MCF 10A (cell line): ENCODE data around the gene BNC2. TPM values are rescaled to one million over a fixed set of nuclear protein-coding genes. Genes with fewer than 3 reads are reported as not detected.
A peak's percentile ranks its signal among the peaks of the same experiment; 100 is the strongest.

Source experiments
- BruUV-seq: library from RNA; stranded (reverse); fragments of 400-500 nt; replicated peaks from 2 replicates; lab custom pipeline; 2021; lab: Mats Ljungman, UMichigan
- CTCF ChIA-PET: fragments of 300-600 bp; sonication (Branson Sonifier 250); formaldehyde crosslinking; extraction: SDS; loops from one replicate; lab custom pipeline; 2021; ENCODE audit warnings: antibody characterized with exemption, inconsistent platforms; lab: Yijun Ruan, JAX
- POLR2A ChIA-PET: fragments of 300-600, 350-650 bp; sonication (Branson Sonifier 250); formaldehyde crosslinking; extraction: SDS; loops from one replicate; lab custom pipeline; 2020; ENCODE audit warnings: antibody characterized with exemption, inconsistent platforms; lab: Yijun Ruan, JAX
- DNase-seq: peaks from one replicate; pipeline ENCODE4 v3.0.0-alpha.2; 2018; ENCODE audit not compliant: unreplicated experiment
- H3K27ac Mint-ChIP-seq: one replicate; pipeline ENCODE4 v1.8.0; 2022; ENCODE audit warnings: mild to moderate bottlenecking, low read depth, mixed read lengths; ENCODE audit not compliant: unreplicated experiment
- H3K27me3 Mint-ChIP-seq: one replicate; pipeline ENCODE4 v1.8.0; 2022; ENCODE audit warnings: mixed read lengths; ENCODE audit not compliant: insufficient read depth, unreplicated experiment
- H3K36me3 Mint-ChIP-seq: one replicate; pipeline ENCODE4 v1.8.0; 2022; ENCODE audit warnings: mild to moderate bottlenecking, moderate library complexity, mixed read lengths; ENCODE audit not compliant: insufficient read depth, unreplicated experiment
- H3K4me1 Mint-ChIP-seq: one replicate; pipeline ENCODE4 v1.8.0; 2022; ENCODE audit warnings: mixed read lengths; ENCODE audit not compliant: insufficient read depth, unreplicated experiment
- H3K4me3 Mint-ChIP-seq: one replicate; pipeline ENCODE4 v1.8.0; 2022; ENCODE audit warnings: mild to moderate bottlenecking, moderate library complexity, mixed read lengths; ENCODE audit not compliant: unreplicated experiment
- H3K9me3 Mint-ChIP-seq: one replicate; pipeline ENCODE4 v1.8.0; 2022; ENCODE audit warnings: mixed read lengths; ENCODE audit not compliant: unreplicated experiment
- CTCF ChIP-seq: fragments of 200-600 bp; IDR thresholded peaks from one replicate; pipeline ENCODE4 v1.8.0; 2022; ENCODE audit warnings: antibody characterized with exemption, mild to moderate bottlenecking; ENCODE audit not compliant: unreplicated experiment
- intact Hi-C: fragments of 100-400 bp; cut with micrococcal nuclease; formaldehyde crosslinking; loops from 2 replicates; pipeline ENCODE4 v1.14.1; 2022
- total RNA-seq: library from RNA; stranded (reverse); gene quantifications from 2 replicates; pipeline ENCODE4 v1.2.3, GENCODE V29; 2022

Gene BNC2
- total RNA-seq, 1 experiment from 2014 or later, result not detected

- Mint-ChIP-seq H3K27me3 (no peaks in the 10 kb centered on the region), H3K27ac (no peak overlapping the region)
These were observed 230.8 kb downstream of the BNC2 start for GRCh38 chr9:16639644-16640043.

GRCh38 chr9:16637911-16638310, 232.6 kb downstream of the BNC2 start:
- CTCF ChIA-PET, result interaction anchor here (1.0 kb wide), 1 partner anchor 27 kb away, joined by 3 read pairs; no protein-coding TSS in a partner anchor
- TF ChIP-seq CTCF, result no peak
- no peaks in the 10 kb centered on the region for H3K4me1 Mint-ChIP-seq

More at GRCh38 chr9:16639644-16640043, 230.8 kb downstream of the BNC2 start:
- no peaks in the 10 kb centered on the region for H3K36me3 Mint-ChIP-seq
- POLR2A ChIA-PET, result no interaction called here
- H3K4me1 Mint-ChIP-seq, result no peaks in the 10 kb centered on the region
- intact Hi-C loops, result no loop called here
- no TSS peak for BruUV-seq
- H3K4me3 Mint-ChIP-seq, result no peak overlapping the region
- CTCF ChIA-PET, result no interaction called here
- H3K9me3 Mint-ChIP-seq, result no peaks in the 10 kb centered on the region
- no peak for DNase-seq
- no peak for TF ChIP-seq CTCF

GRCh38 chr9:16637218-16637617, 233.3 kb downstream of the BNC2 start:
- no peak for TF ChIP-seq CTCF
- DNase-seq, result peak; percentile 6
- POLR2A ChIA-PET, result no interaction called here
- H3K36me3 Mint-ChIP-seq, result no peaks in the 10 kb centered on the region
- intact Hi-C loops, result no loop called here
- CTCF ChIA-PET, result interaction anchor here (0.6 to 1.0 kb wide), 2 partner anchors 26 to 45 kb away, joined by 3 to 5 read pairs; no protein-coding TSS in a partner anchor
- H3K4me3 Mint-ChIP-seq, result no peak overlapping the region
- H3K9me3 Mint-ChIP-seq, result no peaks in the 10 kb centered on the region
- H3K27ac Mint-ChIP-seq, result no peak overlapping the region
- H3K4me1 Mint-ChIP-seq, result no peaks in the 10 kb centered on the region
- no peaks in the 10 kb centered on the region for H3K27me3 Mint-ChIP-seq
- no TSS peak for BruUV-seq

More at GRCh38 chr9:16637911-16638310, 232.6 kb downstream of the BNC2 start:
- BruUV-seq, result no TSS peak
- no peak overlapping the region for H3K27ac Mint-ChIP-seq
- POLR2A ChIA-PET, result no interaction called here
- no peaks in the 10 kb centered on the region for H3K9me3 Mint-ChIP-seq
- H3K36me3 Mint-ChIP-seq, result no peaks in the 10 kb centered on the region
- intact Hi-C loops, result no loop called here
- DNase-seq, result no peak
- H3K4me3 Mint-ChIP-seq, result no peak overlapping the region
- H3K27me3 Mint-ChIP-seq, result no peaks in the 10 kb centered on the region

- Mint-ChIP-seq H3K9me3 (no peaks in the 10 kb centered on the region), H3K27ac (no peak overlapping the region), H3K4me1 (no peaks in the 10 kb centered on the region), H3K36me3 (no peaks in the 10 kb centered on the region), H3K4me3 (no peak overlapping the region), H3K27me3 (no peaks in the 10 kb centered on the region)
- POLR2A ChIA-PET, result no interaction called here
- CTCF ChIA-PET, result interaction anchor here (0.7 kb wide), 1 partner anchor 413 kb away, joined by 3 read pairs; no protein-coding TSS in a partner anchor
- DNase-seq, result no peak
- intact Hi-C loops, result no loop called here
- TF ChIP-seq CTCF, result no peak
- no TSS peak for BruUV-seq
These were observed 236.7 kb downstream of the BNC2 start for GRCh38 chr9:16633794-16634193.
